Stimulated activated CD4-positive, alpha-beta T cell treated with anti-CD3 and anti-CD28 coated beads, Interleukin-1b, Interleukin-23, amount 100 ng/mL, for 24 hours (primary cell): Measurements from ENCODE around the gene SART1.
"Not testable (repeated sequence)": the region's sequence is repeated elsewhere in the genome, so short reads cannot be mapped to it uniquely, and the experiment has no call there.

Experiments
- DNase-seq, 4 experiments: peaks; one replicate each; pipeline ENCODE4 v3.0.0-alpha.2; 2020; ENCODE audit warnings: low read depth in 4 of 4, low spot score in 1 of 4

SART1 gene

DNA sequence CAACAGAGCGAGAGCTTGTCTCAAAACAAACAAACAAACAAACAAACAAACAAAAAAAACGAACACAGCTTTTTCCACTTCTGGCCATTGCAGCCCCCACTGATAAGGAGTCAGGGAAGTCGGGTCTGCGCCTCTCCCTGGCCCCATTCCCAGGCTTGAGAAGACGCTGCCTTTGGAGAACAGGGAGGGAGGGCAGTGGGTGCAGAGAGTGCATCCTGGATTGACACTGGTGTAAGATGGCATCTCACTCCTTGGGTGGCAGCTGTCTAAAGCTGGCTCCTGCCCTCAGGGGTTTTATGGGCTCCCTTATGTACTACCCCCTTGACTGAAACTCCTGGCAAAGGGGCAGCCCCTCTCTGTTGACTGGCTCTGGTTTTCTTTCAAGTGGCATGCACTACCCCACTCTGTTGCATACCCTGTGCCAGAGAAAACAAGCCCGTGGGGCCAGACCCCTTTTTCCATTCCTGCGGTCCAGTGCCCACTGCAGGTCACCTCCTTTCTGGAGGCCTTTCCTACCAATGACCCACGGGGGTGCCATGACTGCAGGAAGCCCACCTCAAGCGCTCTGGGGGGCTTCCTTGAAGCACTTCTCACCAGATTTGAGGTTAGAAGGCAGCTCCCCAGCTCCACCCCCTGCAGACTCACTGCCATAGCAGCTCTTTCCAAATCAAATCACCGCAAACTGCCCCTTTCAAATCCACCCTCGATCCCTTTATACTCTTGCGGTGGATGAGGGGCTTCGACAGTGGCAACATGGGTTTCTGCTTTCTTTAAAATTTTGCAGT, 29.6 kb upstream of the SART1 start:
- DNase-seq = no peak

DNA sequence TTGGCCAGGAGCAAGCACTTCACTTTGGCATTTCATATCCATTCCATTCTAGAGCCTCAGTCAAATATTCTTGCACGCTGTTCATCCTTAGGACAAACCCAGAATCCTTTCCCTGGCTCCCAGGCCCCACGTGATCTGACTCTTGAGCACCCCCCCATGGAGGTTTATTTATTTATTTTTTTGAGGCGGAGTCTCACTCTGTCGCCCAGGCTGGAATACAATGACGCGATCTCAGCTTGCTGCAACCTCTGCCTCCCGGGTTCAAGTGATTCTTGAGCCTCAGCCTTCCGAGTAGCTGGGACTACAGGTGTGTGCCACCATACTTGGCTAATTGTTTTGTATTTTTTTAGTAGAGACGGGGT, 29.0 kb upstream of the SART1 start:
- no peak for DNase-seq

DNA sequence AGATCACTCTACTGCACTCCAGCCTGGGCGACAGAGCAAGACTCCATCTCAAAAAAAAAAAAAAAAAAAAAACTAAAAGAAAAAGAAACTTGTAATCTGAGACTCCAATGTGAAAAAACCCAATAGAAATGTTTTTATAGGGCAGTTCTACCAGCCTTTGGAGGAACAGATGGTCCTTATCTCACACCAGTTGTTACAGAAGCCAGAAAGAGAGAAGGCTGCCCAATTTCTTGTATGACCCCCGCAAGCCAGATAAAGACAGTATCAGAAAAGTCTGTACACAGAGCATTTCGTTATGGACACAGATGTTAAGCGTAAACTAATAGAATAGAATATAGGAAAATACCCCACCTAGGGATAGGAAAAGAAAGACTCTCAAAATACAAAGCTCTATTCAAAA, 27.5 kb upstream of the SART1 start:
- no peak for DNase-seq

DNA sequence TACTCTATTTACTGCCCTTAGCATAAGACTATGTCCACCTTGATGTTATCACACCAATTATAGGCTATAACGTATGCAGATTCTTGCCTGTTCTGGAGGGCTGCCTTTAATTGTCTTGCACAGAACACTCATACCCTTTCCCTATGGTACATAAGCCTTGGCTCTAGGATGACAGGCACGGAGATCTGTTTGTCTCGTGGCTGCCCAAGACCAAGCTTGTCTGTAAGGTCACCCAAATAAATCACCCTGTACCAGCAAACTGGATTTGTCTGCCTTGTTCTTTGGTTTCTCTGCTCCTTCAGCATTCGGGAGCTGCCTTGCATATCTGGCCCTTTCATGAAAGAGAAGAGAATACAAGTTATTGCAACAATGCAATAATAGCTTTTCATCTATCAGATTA, 23.8 kb upstream of the SART1 start:
- no peak for DNase-seq

DNA sequence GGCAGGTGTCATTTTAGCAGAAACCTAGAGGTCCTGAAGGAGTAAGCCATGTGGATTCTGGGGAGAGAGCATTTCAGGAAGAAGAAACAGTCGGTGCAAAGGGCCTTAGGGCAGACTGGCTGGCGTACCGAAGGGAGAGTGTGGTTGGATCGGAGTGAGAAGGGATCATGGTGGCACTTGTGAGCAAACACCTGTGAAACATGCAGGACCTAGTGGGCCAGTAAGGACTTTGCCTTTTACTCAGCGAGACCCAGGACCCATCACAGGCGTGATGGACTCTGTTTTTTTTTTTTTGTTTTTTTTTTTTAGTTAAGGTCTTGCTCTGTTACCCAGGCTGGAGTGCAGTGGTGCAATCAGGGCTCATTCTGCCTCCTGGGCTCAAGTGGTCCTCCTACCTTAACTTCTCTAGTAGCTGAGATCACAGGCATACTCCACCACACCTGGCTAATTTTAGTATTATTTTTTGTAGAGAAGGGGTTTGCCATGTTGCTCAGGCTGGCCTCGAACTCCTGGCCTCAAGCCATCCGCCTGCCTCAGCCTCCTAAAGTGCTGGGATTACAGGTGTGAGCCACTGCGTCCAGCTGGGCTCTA, 19.7 kb upstream of the SART1 start:
- no peak for DNase-seq

DNA sequence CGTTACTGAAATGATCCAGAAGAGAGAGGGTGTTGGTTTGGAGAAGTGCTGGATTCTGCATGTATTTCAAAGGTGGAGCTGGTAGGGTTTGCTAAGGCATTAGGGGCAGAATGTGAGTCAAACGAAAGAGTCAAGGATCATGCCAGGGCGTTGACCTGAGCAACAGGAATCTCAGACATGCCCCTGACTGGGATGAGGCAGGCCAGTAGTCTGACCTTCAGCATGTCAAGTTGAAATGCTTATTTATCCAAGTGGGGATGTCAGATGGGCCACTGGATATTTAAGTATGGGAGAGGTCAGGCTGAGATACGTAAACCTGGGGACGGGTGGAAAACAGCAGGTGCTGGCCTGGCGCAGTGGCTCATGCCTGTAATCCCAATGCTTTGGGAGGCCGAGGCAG, 19.0 kb upstream of the SART1 start:
- no peak for DNase-seq

DNA sequence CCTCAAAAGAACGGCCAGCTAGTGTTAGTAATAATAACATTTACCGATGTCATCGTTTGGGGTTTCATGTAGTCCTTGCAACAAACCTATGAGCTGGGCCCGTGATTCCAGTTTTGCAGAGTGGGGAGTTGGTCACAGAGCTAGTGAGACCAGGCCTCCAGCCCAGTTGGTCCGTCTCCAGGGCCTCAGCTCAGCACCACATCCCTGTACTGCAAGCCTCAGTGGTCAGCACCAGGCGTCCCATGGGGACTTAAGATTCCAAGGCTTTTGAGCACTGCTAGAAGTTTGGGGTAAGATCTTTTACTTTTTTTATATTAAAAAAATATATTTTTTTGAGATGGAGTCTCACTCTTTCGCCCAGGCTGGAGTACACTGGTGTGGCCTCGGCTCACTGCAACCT, 17.3 kb upstream of the SART1 start:
- no peak for DNase-seq

DNA sequence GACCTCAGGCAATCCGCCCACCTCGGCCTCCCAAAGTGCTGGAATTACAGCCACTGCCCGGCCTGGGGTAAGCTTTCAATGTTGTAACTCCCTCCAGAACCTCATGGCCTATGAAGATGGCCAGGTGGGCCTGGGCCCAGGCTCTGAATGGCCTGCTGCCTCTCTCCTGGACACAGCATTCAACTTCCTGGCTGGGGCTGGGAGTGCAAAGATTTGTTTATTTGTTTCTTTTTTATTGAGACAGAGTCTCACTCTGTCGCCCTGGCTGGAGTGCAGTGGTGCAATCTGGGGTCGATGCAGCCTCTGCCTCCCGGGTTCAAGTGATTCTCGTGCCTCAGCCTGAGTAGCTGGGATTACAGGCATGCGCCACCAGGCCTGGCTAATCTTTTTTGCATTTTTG, 16.8 kb upstream of the SART1 start:
- no peak for DNase-seq

DNA sequence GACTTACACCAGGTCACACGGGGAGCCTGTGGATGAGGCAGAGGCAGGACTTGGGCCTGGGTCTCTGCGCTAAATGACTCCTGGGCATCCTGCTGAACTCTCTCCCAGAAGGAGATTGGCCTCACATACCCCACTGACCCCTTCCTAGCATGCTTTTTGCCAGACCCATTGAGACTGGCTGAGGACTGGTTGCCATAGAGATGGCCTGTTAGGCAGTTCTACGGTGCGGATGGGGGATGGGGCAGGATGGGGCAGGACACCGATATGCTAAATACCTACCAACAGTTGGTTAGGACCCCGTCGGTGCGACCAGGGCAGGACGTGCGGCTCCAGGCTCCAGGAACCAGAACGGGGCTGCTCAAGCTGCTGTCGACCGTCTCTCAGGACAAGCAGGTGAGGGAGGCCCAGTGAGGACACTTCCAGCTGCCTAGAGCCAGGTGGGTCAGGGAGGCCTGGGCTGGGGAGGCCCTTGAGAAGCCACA, 16.1 kb upstream of the SART1 start, which contains the start of gene TSGA10IP:
TSS of gene TSGA10IP (plus strand) at position 51 of the 482 bp plus-strand sequence. CDS start at position 247, 196 bp downstream.
- no peak for DNase-seq

DNA sequence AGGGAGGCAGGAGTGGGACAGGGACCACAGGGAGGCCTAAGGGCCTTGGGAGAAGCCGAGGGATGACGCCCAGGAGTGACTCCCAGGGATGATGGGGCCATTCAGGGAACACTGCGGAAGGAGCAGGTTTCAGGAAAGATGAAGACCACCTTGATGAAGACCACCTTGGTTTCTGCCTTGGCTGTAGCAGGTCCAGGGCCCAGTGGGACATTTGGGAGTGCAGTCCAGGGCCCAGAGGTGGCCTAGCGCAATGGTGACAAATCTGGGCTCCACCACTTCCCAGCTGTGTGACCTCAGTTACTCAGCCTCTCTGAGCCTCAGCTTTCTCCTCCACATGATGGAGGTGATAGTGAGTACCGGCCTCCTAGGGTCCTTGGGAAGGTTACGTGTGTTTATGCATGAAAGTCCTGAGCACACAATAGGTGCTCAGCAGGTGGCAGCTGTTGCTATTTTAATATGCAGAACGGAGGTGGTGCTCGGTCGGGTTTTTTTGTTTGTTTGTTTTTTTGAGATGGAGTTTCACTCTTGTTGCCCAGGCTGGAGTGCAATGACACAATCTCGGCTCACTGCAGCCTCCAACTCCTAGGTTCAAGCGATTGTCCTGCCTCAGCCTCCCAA, 15.5 kb upstream of the SART1 start:
- no peak for DNase-seq

DNA sequence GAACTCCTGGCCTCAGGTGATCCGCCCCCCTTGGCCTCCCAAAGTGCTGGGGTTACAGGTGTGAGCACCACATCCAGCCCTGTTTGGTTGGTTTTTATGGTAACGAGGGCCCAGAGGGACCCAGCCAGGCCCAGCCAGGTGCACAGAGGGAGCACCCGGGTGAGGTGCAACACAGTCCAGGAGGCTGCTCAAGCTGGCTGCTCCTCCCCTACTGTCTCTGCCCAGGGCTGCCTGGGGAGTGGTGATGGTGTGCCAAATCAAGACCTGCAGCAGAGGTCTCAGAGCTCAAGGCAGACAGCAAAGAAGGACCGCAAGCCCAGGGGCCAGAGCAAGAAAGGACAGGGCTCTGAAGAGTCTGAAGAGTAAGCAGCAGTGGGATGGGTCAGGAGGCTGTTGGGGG, 14.9 kb upstream of the SART1 start:
- no peak for DNase-seq

DNA sequence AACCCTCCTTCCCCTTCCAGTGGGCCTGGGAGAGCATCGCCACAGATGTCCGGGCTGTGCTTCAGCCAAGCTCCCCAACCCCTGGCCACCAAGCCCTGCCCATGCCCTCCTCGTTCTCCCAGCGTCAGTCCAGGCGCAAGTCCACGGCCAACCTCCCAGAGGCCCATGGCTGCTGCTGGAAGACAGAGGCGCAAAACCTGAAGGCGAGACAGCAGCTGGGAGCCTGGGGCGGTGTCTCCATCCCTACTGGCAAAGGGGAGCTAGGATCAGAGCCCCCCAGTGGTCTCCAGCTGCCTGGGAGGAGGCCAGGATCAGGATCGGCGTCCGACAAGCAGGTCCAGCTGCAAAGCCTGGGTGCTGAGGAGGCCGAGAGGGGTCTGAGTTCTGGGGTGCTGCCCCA, 14.4 kb upstream of the SART1 start:
- DNase-seq = no peak

DNA sequence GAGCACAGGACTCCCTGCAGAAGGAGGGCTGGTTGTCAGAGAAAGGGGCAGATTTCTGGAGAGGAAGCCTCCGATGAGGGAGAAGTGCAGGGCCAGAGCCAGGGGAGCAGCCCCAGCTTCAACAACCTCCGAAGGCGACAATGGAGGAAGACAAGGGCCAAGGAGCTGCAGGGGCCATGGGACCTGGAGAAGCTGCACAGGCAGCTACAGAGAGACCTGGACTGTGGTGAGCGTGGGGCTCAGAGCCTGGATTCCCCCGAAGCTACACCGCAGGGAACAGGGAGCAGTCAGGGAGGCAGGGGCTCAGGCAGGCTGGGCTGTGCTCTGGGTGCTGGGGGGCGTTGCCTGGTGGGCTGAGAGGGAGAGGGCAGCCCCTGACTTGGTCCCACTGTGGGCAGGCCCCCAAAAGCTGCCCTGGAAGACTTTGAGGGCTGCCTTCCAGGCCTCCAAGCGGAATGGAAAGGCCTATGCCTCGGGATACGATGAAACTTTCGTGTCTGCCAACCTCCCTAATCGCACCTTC, 13.9 kb upstream of the SART1 start:
- no peak for DNase-seq

DNA sequence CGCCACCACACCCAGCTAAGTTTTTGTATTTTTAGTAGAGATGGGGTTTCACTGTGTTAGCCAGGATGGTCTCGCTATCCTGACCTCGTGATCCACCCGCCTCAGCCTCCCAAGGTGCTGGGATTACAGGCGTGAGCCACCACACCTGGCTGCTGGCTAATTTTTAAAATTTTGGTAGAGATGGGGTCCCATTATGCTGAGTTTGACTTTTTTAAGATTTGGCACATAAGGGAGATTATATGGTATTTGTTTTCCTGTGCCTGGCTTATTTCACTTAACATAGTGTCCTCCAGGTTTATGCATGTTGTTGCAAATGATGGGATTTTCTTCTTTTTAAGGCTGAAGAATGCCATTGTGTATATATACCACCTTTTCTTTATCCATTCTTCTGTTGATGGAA, 10.8 kb upstream of the SART1 start:
- not testable (repeated sequence) for DNase-seq

DNA sequence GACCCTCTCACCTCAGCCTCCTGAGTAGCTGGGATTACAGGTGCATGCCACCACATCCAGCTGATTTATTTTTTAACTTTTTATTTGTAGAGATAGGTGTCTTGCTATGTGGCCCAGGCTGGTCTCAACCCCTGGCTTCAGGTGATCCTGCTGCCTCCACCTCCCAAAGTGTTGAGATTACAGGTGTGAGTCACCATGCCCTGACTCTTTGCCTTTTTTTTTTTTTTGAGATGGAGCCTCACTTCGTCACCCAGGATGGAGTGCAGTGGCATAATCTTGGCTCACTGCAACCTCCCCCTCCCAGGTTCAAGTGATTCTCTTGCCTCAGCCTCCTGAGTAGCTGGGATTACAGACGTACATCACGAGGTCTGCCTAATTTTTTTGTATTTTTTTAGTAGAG, 9.9 kb upstream of the SART1 start:
- not testable (repeated sequence) for DNase-seq

DNA sequence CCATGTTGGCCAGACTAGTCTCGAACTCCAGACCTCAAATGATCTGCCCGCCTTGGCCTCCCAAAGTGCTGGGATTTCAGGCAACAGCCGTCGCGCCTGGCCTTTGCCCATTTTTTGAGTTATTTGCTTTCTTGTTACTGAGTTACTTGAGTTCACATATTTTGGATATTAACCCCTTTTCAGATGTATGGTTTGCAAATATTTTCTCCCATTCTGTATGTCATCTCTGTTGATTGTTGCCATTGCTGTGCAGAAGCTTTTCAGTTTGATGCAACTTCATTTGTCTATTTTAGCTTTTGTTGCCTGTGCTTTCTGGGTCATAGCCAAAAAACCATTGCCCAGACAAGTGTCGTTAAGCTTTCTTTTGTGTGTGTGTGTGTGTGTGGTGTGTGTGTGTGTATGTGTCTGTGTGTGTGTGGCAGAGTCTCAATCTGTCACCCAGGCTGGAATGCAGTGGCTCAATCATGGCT, 9.4 kb upstream of the SART1 start:
- no peak for DNase-seq

DNA sequence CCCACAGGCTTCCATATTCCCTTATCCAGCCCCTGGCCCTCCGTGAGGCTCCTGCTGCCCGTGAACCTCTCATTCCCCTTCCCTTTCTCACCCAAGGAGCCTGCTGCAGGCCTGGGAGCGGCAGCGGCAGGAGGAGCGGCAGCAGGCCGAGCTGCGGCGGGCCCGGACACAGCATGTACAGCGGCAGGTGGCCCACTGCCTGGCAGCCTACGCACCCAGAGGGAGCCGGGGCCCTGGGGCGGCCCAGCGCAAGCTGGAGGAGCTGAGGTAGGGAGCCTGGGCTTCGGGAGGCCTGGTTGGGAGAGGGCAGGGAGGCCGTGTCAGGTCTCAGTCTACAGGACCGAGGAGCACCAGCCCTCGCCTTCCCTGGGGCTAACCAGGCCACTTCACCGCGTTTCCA, 8.1 kb upstream of the SART1 start:
- no peak for DNase-seq

DNA sequence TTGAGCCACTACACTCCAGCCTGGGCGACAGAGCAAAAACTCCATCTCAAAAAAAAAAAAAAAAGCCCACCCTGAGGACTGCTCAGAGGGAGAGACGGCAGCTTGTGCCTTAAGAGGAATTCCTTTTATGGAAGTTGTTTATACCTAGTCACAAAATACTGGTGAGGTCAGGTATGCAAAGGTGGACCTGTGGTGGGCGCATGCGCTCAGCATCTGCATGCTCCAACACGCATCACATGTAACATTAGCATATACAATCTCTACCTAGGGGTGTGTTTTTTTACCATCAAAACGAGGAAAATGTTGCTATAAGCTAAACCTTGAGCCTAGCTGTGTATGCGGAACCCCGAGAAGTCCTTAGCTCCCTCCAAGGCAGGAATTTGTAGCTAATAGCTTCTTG, 6.8 kb upstream of the SART1 start:
- DNase-seq = no peak

DNA sequence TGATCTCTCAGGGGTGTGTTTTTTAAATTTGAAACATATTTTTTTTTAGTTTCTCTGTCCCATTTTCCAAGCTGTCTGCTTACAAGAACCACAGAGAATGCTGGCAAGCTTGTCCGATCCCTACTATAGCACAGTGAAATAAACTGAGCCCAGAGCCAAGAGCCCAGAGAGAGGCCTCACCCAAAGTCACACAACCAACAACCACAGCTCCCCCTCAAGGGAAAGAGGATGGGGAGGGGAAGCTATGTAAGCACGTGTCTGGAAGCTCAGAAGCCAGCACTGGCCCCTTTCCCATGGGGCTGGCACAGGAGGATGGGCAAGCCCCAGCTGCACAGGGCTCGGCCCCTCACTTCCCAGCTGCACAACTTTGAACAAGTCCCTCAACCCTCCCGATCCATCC, 3.2 kb upstream of the SART1 start:
- DNase-seq = no peak

DNA sequence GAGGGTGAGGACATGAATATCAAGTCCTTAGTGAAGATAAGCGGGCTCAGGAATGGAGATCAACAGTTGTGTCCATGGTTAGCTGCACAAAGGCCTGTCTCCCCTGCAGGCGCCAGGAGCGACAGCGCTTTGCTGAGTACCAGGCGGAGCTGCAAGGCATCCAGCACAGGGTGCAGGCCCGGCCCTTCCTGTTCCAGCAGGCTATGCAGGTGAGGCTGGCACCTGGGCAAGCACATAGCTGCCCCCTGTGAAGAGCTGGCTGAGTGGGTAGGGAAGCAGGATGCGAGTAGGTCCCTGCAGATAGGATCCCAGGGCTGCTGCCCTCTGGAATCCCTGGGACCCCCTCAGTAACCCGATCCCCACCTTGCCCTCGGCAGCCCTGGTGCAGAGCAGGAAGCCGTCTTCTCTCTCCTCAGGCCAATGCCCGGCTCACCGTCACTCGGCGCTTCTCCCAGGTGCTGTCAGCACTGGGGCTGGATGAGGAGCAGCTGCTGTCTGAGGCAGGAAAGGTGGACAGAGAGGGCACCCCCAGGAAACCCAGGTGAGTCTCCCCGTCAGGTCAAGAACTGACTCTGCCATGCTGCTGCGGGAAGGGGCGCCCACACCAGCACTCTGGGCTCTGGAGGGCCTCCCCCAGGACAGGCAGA, 2.6 kb upstream of the SART1 start:
- DNase-seq = no peak

DNA sequence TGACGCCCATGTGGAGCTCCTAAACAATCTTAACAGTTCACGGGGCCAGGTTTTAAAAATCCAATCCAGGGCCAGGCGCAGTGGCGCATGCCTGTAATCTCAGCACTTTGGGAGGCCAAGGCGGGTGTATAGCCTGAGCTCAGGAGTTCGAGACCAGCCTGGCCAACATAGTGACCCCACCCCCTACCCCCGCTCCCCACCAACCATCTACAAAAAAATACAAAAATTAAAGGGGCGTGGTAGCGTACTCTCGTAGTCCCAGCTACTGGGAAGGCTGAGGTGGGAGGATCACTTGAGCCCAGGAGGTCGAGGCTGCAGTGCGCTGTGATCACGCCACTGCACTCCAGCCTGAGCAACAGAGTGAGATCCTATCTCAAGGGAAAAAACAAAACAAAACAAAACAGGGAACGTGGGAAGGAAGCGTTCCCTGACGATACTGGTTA, 689 bp upstream of the SART1 start:
- no peak for DNase-seq
